HEK293T (cell line): ENCODE data around the gene PBX1.

Experiments used
- CTCF ChIA-PET: fragments of 350-600 bp; formaldehyde crosslinking; extraction: SDS; loops from one replicate; lab custom pipeline; 2021; ENCODE audit warnings: antibody characterized with exemption, inconsistent platforms; lab: Yijun Ruan, JAX
- POLR2A ChIA-PET: fragments of 350-600 bp; formaldehyde crosslinking; extraction: SDS; loops from one replicate; lab custom pipeline; 2020; ENCODE audit warnings: antibody characterized with exemption, inconsistent platforms; lab: Yijun Ruan, JAX
- DNase-seq: peaks from one replicate; pipeline ENCODE4 v3.0.0; 2012; ENCODE audit warnings: mixed read lengths; ENCODE audit errors: extremely low spot score
- ARNT ChIP-seq: fragments of 450-650 bp; IDR thresholded peaks from 2 replicates; pipeline ENCODE4 v1.6.1; 2017; ENCODE audit warnings: mild to moderate bottlenecking
- BHLHE40 ChIP-seq: fragments of 450-650 bp; IDR thresholded peaks from 2 replicates; pipeline ENCODE4 v1.6.1; 2016; ENCODE audit warnings: mild to moderate bottlenecking, moderate library complexity, borderline replicate concordance
- CTBP1 ChIP-seq: fragments of 450-650 bp; IDR thresholded peaks from 2 replicates; pipeline ENCODE4 v1.6.1; 2016; ENCODE audit warnings: borderline replicate concordance
- ELF4 ChIP-seq: fragments of 450-650 bp; IDR thresholded peaks from 2 replicates; pipeline ENCODE4 v1.6.1; 2017; ENCODE audit warnings: antibody characterized with exemption
- FOXA1 ChIP-seq: fragments of 450-650 bp; IDR thresholded peaks from 2 replicates; pipeline ENCODE4 v1.6.1; 2016; ENCODE audit warnings: mild to moderate bottlenecking
- FOXK2 ChIP-seq: fragments of 450-650 bp; IDR thresholded peaks from 2 replicates; pipeline ENCODE4 v1.6.1; 2016; ENCODE audit warnings: mild to moderate bottlenecking
- FOXM1 ChIP-seq: fragments of 450-650 bp; IDR thresholded peaks from 2 replicates; pipeline ENCODE4 v1.6.1; 2017; ENCODE audit warnings: mild to moderate bottlenecking, borderline replicate concordance
- HDGF ChIP-seq: fragments of 450-650 bp; IDR thresholded peaks from 2 replicates; pipeline ENCODE4 v1.6.1; 2017; ENCODE audit warnings: antibody characterized with exemption, borderline replicate concordance
- L3MBTL2 ChIP-seq: fragments of 450-650 bp; conservative IDR thresholded peaks from 2 replicates; pipeline ENCODE4 v1.6.1; 2016; ENCODE audit warnings: mild to moderate bottlenecking
- LEF1 ChIP-seq: fragments of 450-650 bp; IDR thresholded peaks from 2 replicates; pipeline ENCODE4 v1.6.1; 2017; ENCODE audit warnings: mild to moderate bottlenecking, borderline replicate concordance
- NFRKB ChIP-seq: fragments of 450-650 bp; IDR thresholded peaks from 2 replicates; pipeline ENCODE4 v1.6.1; 2016; ENCODE audit warnings: mild to moderate bottlenecking, moderate library complexity
- SP1 ChIP-seq: fragments of 450-650 bp; IDR thresholded peaks from 2 replicates; pipeline ENCODE4 v1.6.1; 2017
- SUZ12 ChIP-seq: fragments of 450-650 bp; IDR thresholded peaks from 2 replicates; pipeline ENCODE4 v1.6.1; 2016; ENCODE audit warnings: mild to moderate bottlenecking
- TARDBP ChIP-seq: fragments of 450-650 bp; IDR thresholded peaks from 2 replicates; pipeline ENCODE4 v1.6.1; 2016
- ZNF384 ChIP-seq: fragments of 450-650 bp; IDR thresholded peaks from 2 replicates; pipeline ENCODE4 v1.6.1; 2016
- TF ChIP-seq, protein P1 (sequence below): fragments of 450-650 bp; IDR thresholded peaks from 2 replicates; pipeline ENCODE4 v1.6.1; 2016

PBX1 gene

DNA sequence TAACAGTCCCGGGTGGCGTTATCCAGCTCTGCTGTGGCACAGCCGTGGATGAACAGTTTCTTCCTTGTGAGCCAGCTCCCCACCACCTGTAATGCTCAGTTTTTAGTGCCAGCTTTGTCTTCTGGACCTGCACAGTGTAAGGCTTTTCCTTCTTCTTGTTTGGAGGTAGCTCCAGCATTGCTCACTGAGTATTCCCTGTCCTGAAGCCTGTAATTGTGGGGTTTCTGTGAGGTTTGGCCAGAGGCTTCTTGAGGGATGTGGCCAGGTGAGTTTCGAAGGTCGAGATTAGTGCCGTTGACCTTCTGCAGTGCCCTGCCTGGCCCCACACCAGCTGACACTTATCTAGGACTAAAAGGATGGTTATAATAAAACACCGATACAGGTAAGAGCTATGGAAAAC lies 75.0 kb downstream of the PBX1 start:
- TF ChIP-seq ARNT (no peak), LEF1 (no peak), FOXM1 (no peak), L3MBTL2 (no peak), FOXA1 (no peak), SP1 (no peak)
- DNase-seq, result no peak
- ChIA-PET CTCF (interaction anchor here (0.5 to 1.4 kb wide), 2 partner anchors 42 to 154 kb away, joined by 3 to 4 read pairs; no protein-coding TSS in a partner anchor), POLR2A (interaction anchor here (0.7 to 1.3 kb wide), 2 partner anchors 32 to 75 kb away, joined by 3 read pairs; partner anchors contain the start of gene PBX1)

DNA sequence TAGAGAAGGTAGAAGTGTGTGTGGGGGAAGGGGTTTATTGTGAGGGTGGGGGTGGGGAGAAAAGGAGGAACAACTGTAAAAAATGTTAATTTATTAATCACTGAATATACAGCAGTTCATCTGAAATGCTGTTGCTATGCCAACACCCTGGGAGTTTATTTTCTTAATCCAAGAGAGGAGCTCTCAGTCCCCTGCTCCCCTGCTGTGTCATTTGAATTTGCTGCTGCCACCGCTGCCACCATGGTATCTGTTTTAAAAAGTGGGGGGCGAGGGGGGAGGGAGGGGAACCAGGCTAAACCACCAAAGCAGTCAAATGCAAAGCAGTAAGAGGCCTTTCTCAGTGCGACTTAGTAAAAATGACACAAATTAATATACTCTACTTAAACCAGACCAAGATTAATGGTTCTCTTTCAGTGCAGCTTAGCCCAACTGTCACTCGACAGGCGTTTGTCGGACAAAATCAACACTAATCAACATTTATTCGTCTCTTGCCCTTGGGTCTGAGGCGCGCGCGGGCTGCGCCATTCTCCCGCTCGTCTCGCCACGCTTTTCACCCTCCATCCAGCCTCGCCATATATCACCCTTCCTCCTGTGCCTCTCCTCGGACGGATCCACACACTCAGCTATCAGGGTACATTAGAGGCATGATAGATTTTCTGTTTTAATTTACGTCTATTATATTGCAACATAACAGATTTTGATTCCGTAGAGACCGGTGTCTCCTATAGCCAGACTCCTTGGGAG lies 76.2 kb downstream of the PBX1 start:
- CTCF ChIA-PET, result interaction anchor here (0.6 kb wide), 1 partner anchor 183 kb away, joined by 3 read pairs; no protein-coding TSS in a partner anchor
- TF ChIP-seq FOXK2 (no peak), SP1 (no peak)
- TF ChIP-seq, protein P1, sequence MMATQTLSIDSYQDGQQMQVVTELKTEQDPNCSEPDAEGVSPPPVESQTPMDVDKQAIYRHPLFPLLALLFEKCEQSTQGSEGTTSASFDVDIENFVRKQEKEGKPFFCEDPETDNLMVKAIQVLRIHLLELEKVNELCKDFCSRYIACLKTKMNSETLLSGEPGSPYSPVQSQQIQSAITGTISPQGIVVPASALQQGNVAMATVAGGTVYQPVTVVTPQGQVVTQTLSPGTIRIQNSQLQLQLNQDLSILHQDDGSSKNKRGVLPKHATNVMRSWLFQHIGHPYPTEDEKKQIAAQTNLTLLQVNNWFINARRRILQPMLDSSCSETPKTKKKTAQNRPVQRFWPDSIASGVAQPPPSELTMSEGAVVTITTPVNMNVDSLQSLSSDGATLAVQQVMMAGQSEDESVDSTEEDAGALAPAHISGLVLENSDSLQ, result peak; percentile 31; the same call in 1 of the 2 replicates
- DNase-seq, result no peak
- POLR2A ChIA-PET, result no interaction called here

DNA sequence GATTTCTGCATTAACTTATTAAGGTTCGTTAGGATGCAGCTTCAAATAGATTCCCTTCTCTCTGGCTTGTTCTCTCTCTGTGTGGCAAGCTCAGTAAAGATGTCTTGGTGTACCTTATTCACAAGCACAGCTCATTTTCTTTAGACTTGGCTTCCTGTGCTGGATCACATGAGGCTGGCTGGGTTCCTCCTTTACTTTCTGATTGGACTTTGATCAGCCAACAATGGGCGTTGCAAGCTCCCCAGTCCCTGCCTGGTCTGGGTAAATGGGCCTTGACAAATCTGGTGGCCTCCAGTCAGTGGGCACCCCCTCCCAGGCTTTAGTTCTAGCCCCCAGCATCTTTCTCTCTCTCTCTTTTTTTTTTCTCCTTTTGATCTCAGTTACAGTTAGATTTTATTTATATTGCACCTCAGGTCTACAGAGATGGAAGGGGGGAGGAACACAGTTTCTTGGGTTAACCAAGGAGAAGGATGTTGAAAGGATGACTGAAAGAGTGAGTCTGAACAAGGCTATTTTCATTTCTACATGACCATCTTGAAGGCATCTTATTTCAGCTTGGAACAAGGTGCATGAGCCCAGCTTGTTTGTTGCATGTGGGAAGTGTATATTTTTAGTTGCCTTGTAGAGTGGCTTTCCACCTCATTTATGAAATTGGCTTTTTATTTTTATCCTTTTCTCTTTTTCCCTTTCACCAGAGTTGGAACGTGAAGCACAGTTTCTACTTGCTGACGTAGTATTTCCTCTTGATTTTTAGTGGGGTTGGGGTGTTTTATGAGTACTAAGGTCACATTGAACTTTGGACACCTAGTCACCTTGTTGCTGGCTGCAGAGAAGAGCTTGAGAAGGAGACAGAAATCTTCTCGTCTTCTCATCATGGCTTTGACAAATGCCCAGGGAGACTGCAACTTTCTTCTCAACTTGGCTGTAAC lies 77.1 kb downstream of the PBX1 start:
- POLR2A ChIA-PET, result interaction anchor here (1.0 kb wide), 1 partner anchor 12 kb away, joined by 4 read pairs; no protein-coding TSS in a partner anchor
- CTCF ChIA-PET, result interaction anchor here (0.6 kb wide), 1 partner anchor 184 kb away, joined by 3 read pairs; no protein-coding TSS in a partner anchor
- no peak for DNase-seq
- TF ChIP-seq NFRKB (no peak), BHLHE40 (no peak), FOXK2 (no peak), TARDBP (no peak), ARNT (no peak)

DNA sequence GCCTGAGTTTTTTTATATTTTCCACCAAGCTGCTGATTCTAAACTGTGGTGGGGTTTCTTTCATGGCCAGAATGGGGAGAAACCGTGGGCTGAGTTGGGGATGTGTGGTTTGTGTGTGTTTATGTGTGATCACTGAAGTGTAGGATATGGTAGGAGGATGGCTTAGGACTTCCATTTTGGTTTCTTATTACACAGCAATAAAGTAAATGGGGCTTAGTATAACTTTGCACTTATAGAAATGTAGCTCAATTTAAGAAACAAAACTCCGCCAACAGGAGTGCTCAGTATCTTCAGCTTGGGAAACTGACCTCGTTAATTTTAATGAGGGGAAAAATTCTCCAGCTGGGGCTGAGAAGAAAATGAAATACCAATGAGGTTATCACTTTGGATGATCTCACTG lies 77.8 kb downstream of the PBX1 start:
- CTCF ChIA-PET, result no interaction called here
- no peak for DNase-seq
- TF ChIP-seq ZNF384 (no peak), FOXA1 (no peak), L3MBTL2 (no peak), FOXK2 (no peak), HDGF (no peak), NFRKB (no peak), BHLHE40 (no peak), FOXM1 (no peak), CTBP1 (no peak; the same call in 1 of the 2 replicates)
- POLR2A ChIA-PET, result interaction anchor here (1.0 kb wide), 1 partner anchor 11 kb away, joined by 4 read pairs; no protein-coding TSS in a partner anchor

DNA sequence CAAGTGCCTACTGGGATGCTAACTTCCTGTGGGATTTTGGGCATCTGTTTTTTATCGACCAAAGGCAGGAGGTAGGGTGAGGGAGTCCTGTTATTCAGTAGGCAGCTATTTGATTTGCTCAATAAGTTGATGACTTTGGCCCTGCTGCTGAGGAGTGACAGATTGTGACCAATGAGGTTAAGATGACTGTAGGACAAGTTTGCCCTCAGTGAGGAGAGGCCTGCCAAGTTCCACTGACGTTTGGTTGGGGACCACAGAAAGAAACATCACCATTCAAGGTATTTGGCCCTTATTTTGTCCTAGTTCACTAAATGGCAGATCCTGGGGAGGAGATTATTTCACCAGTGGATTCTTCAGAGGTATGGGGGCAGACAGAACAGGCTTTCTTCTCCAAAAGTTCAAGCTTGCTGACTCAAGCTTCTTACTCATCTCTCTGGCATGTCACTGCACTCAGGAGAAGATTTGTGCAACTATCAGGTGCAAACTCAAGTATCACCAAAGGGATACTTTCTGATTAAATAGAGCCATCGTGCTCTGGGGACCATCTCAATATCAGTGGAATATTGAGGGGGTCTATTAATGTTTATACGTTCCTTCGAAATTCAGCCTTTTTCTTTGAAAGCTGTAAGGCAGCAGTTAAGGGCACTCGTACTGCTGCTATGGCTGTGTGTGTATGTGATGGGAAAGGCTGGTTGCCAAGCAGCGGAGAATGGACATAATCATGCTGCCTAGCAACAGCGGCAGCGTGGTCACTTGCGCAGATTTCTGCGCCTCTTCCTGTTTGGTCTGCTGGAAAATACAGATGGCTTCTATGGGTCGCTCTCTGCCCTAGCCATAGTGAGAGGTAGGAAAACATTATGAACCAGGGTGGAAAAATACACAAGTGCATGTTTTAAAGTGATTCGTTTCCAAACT lies 78.7 kb downstream of the PBX1 start:
- CTCF ChIA-PET, result no interaction called here
- TF ChIP-seq ELF4 (no peak), FOXM1 (no peak), SP1 (no peak), SUZ12 (no peak), FOXA1 (no peak), CTBP1 (no peak), FOXK2 (no peak), ARNT (no peak), LEF1 (no peak), NFRKB (no peak), TARDBP (no peak), L3MBTL2 (no peak), ZNF384 (no peak), HDGF (no peak), BHLHE40 (no peak)
- TF ChIP-seq, protein P1, result no peak
- no peak for DNase-seq
- POLR2A ChIA-PET, result interaction anchor here (1.0 kb wide), 1 partner anchor 10 kb away, joined by 4 read pairs; no protein-coding TSS in a partner anchor
